GM18507 (cell line): ENCODE measurements around the gene TTC3.
"Not testable (repeated sequence)": the region's sequence is repeated elsewhere in the genome, so short reads cannot be mapped to it uniquely, and the experiment has no call there.

Source experiments
- DNase-seq: peaks from one replicate; pipeline ENCODE4 v3.0.0; 2011; ENCODE audit warnings: low read depth; ENCODE audit not compliant: insufficient read length; ENCODE audit errors: extremely low spot score
- FAIRE-seq: peaks from 2 replicates; lab custom pipeline; 2011; peaks lifted over from hg19 to GRCh38; lab: Jason Lieb, UNC

Gene TTC3

GRCh38 chr21:37082856-37083528 lies 9.9 kb downstream of the TTC3 start:
- no peak for DNase-seq
- no peak for FAIRE-seq

- no peak for DNase-seq
- FAIRE-seq: no peak
Observed at GRCh38 chr21:37085726-37086125, 12.7 kb downstream of the TTC3 start.

GRCh38 chr21:37087188-37087587 lies 14.1 kb downstream of the TTC3 start:
- no peak for DNase-seq
- FAIRE-seq: no peak

GRCh38 chr21:37088186-37088735 lies 15.2 kb downstream of the TTC3 start:
- FAIRE-seq: no peak

GRCh38 chr21:37093977-37094376 lies 20.9 kb downstream of the TTC3 start:
- no peak for FAIRE-seq
- DNase-seq: no peak

More at GRCh38 chr21:37088186-37088735, 15.2 kb downstream of the TTC3 start:
- no peak for DNase-seq

GRCh38 chr21:37095821-37096220 lies 22.8 kb downstream of the TTC3 start:
- no peak for FAIRE-seq

GRCh38 chr21:37098751-37099150 lies 25.7 kb downstream of the TTC3 start:
- no peak for FAIRE-seq
- no peak for DNase-seq

More at GRCh38 chr21:37095821-37096220, 22.8 kb downstream of the TTC3 start:
- no peak for DNase-seq

- no peak for FAIRE-seq
- no peak for DNase-seq
Observed at GRCh38 chr21:37100316-37100715, 27.3 kb downstream of the TTC3 start.

- DNase-seq (no peak), FAIRE-seq (no peak)
Observed at GRCh38 chr21:37101384-37101783, 28.3 kb downstream of the TTC3 start.

- DNase-seq, FAIRE-seq: not testable (repeated sequence)
Observed at GRCh38 chr21:37102746-37103145, 29.7 kb downstream of the TTC3 start.

GRCh38 chr21:37106998-37107397 lies 33.9 kb downstream of the TTC3 start:
- FAIRE-seq (no peak), DNase-seq (no peak)

GRCh38 chr21:37111029-37111428 lies 38.0 kb downstream of the TTC3 start:
- DNase-seq, FAIRE-seq: not testable (repeated sequence)

- not testable (repeated sequence) for FAIRE-seq, DNase-seq
Observed at GRCh38 chr21:37114301-37114700, 41.2 kb downstream of the TTC3 start.

- not testable (repeated sequence) for FAIRE-seq, DNase-seq
Observed at GRCh38 chr21:37116459-37116858, 43.4 kb downstream of the TTC3 start.

- DNase-seq (no peak), FAIRE-seq (no peak)
Observed at GRCh38 chr21:37117204-37117603, 44.1 kb downstream of the TTC3 start.

GRCh38 chr21:37118187-37118826 lies 45.3 kb downstream of the TTC3 start:
- FAIRE-seq (no peak), DNase-seq (no peak)

- no peak for DNase-seq
- no peak for FAIRE-seq
Observed at GRCh38 chr21:37119421-37120218, 46.6 kb downstream of the TTC3 start.

GRCh38 chr21:37128076-37128475 lies 55.0 kb downstream of the TTC3 start:
- DNase-seq: no peak
- FAIRE-seq: no peak

GRCh38 chr21:37130971-37131370 lies 57.9 kb downstream of the TTC3 start:
- DNase-seq (no peak), FAIRE-seq (no peak)

GRCh38 chr21:37136261-37136660 lies 63.2 kb downstream of the TTC3 start:
- FAIRE-seq (no peak), DNase-seq (no peak)
